NCI-H526 treated with DMSO at 0.1 percent for 48 hours (cell line): ENCODE results near the gene BOLA2B.
"Not testable (repeated sequence)": the region's sequence is repeated elsewhere in the genome, so short reads cannot be mapped to it uniquely, and the experiment has no call there.

Experiments used
- DNase-seq: peaks from one replicate; lab custom pipeline; 2025; lab: John Stamatoyannopoulos, UW

The BOLA2B gene

GRCh38 chr16:30193615-30194014 lies at the start of gene BOLA2B, which contains the start of gene SLX1A:
Gene BOLA2B (minus strand): TSS chr16:30193666. CDS start chr16:30193595, 71 bp downstream.
Gene SLX1A (plus strand): TSS chr16:30193875. CDS start chr16:30194085, 210 bp downstream.
- not testable (repeated sequence) for DNase-seq

- DNase-seq, result not testable (repeated sequence)
Observed at GRCh38 chr16:30217082-30217481, 23.6 kb upstream of the BOLA2B start.

GRCh38 chr16:30211414-30211813 lies 17.9 kb upstream of the BOLA2B start:
- not testable (repeated sequence) for DNase-seq

- DNase-seq, result not testable (repeated sequence)
Observed at GRCh38 chr16:30209032-30209431, 15.6 kb upstream of the BOLA2B start.

- DNase-seq, result not testable (repeated sequence)
Observed at GRCh38 chr16:30207063-30207704, 13.7 kb upstream of the BOLA2B start.

- not testable (repeated sequence) for DNase-seq
Observed at GRCh38 chr16:30206252-30206651, 12.8 kb upstream of the BOLA2B start.

GRCh38 chr16:30205541-30206236 lies 12.2 kb upstream of the BOLA2B start:
- DNase-seq, result not testable (repeated sequence)

GRCh38 chr16:30199608-30200343 lies 6.3 kb upstream of the BOLA2B start:
- not testable (repeated sequence) for DNase-seq

- DNase-seq, result not testable (repeated sequence)
Observed at GRCh38 chr16:30199049-30199448, 5.6 kb upstream of the BOLA2B start, which contains the start of gene SULT1A3. Gene SULT1A3 (plus strand): TSS chr16:30199255. CDS start chr16:30200729, 1,474 bp downstream.

GRCh38 chr16:30197001-30197400 lies 3.5 kb upstream of the BOLA2B start:
- not testable (repeated sequence) for DNase-seq

GRCh38 chr16:30194172-30194925 lies 883 bp upstream of the BOLA2B start:
- not testable (repeated sequence) for DNase-seq

GRCh38 chr16:30193098-30193497 lies 368 bp downstream of the BOLA2B start:
- not testable (repeated sequence) for DNase-seq

GRCh38 chr16:30191158-30191557 lies 2.3 kb downstream of the BOLA2B start:
- not testable (repeated sequence) for DNase-seq

GRCh38 chr16:30187971-30188561 lies 5.4 kb downstream of the BOLA2B start:
- DNase-seq, result no peak

- no peak for DNase-seq
Observed at GRCh38 chr16:30187556-30187865, 6.0 kb downstream of the BOLA2B start.

GRCh38 chr16:30186782-30187555 lies 6.5 kb downstream of the BOLA2B start:
- DNase-seq, result no peak

- no peak for DNase-seq
Observed at GRCh38 chr16:30186444-30186781, 7.1 kb downstream of the BOLA2B start.

GRCh38 chr16:30185683-30186421 lies 7.6 kb downstream of the BOLA2B start:
- DNase-seq, result no peak

- DNase-seq, result no peak
Observed at GRCh38 chr16:30184891-30185682, 8.4 kb downstream of the BOLA2B start.
